K562 (cell line): ENCODE results near the gene KARS1. TPM values are rescaled to one million over a fixed set of nuclear protein-coding genes. Genes with fewer than 3 reads are reported as not detected.

ENCODE experiments used
- ATAC-seq: fragments of 200-7000 bp; cut with Tn5 transposase; 3 replicates; pipeline ENCODE4 v1.9.1; 2020; ENCODE audit warnings: moderate library complexity
- BruUV-seq: library from RNA; stranded (reverse); fragments of 400-500 nt; replicated peaks from 2 replicates; lab custom pipeline; 2021; lab: Mats Ljungman, UMichigan
- CTCF ChIA-PET: fragments of 300-600 bp; formaldehyde crosslinking; extraction: SDS; loops from one replicate; lab custom pipeline; 2021; ENCODE audit warnings: low intra/inter-chr PET ratio; lab: Yijun Ruan, JAX
- POLR2A ChIA-PET: fragments of 300-600, 350-650 bp; sonication (Branson Sonifier 250); formaldehyde crosslinking; extraction: SDS; loops from one replicate; lab custom pipeline; 2021; ENCODE audit warnings: antibody characterized with exemption, inconsistent platforms; lab: Yijun Ruan, JAX
- DNase-seq, 4 experiments: peaks; one replicate each; pipeline versions ENCODE4 v3.0.0 to v3.0.0-alpha.2; 2011 to 2018; ENCODE audit warnings: low spot score in 3 of 4, mixed read lengths in 3 of 4; ENCODE audit errors: extremely low read depth in 1 of 4
- FAIRE-seq: peaks from 2 replicates; lab custom pipeline; 2011; peaks lifted over from hg19 to GRCh38; lab: Jason Lieb, UNC
- H2AFZ ChIP-seq: 2 replicates; pipeline ENCODE4 v1.6.0; 2011; ENCODE audit warnings: low read depth, low read length, control low read depth, inconsistent platforms
- H3K27ac ChIP-seq: fragments of 200-600 bp; 3 replicates; pipeline ENCODE4 v1.8.0; 2011; ENCODE audit warnings: low read depth, mild to moderate bottlenecking, control low read depth, inconsistent platforms, low read length, moderate library complexity, mixed read lengths; ENCODE audit errors: extremely low read depth
- H3K27me3 ChIP-seq, 2 experiments: fragments of 300-600 bp in 1 of 2; 2 replicates in 1 of 2; 3 replicates in 1 of 2; pipeline versions ENCODE4 v1.6.0 to v1.8.0; 2011; ENCODE audit warnings: inconsistent platforms in 2 of 2, low read length in 2 of 2, mild to moderate bottlenecking in 1 of 2, mixed read lengths in 1 of 2, moderate library complexity in 1 of 2; ENCODE audit not compliant: control insufficient read depth in 2 of 2, insufficient read depth in 2 of 2
- H3K36me3 ChIP-seq: fragments of 300-600 bp; 3 replicates; pipeline ENCODE4 v1.8.0; 2011; ENCODE audit warnings: mild to moderate bottlenecking, low read length, inconsistent platforms; ENCODE audit not compliant: control insufficient read depth, insufficient read depth
- H3K4me1 ChIP-seq, 2 experiments: fragments of 200-600 bp in 1 of 2; replicated peaks in 1 of 2; 2 replicates in 1 of 2; 3 replicates in 1 of 2; pipeline versions ENCODE4 v1.5.1 to v1.8.0; 2011; ENCODE audit warnings: inconsistent platforms in 2 of 2, low read length in 2 of 2, mild to moderate bottlenecking in 1 of 2, mixed read lengths in 1 of 2, moderate library complexity in 1 of 2; ENCODE audit not compliant: control insufficient read depth in 2 of 2, insufficient read depth in 2 of 2
- H3K4me2 ChIP-seq: 2 replicates; pipeline ENCODE4 v1.6.1; 2011; ENCODE audit warnings: low read length, control low read depth, inconsistent platforms, mixed read lengths; ENCODE audit not compliant: insufficient read depth
- H3K4me3 ChIP-seq: fragments of 200-600 bp; sonication (generic), shearing (Covaris generic); 2 replicates; pipeline ENCODE4 v1.5.1; 2016; ENCODE audit warnings: control low read depth, inconsistent platforms
- H3K79me2 ChIP-seq: fragments of 200-600 bp; 3 replicates; pipeline ENCODE4 v1.8.0; 2011; ENCODE audit warnings: low read length, inconsistent platforms; ENCODE audit not compliant: control insufficient read depth, insufficient read depth
- H3K9ac ChIP-seq, 2 experiments: 2 replicates each; pipeline versions ENCODE4 v1.6.0 to v1.6.1; 2011; ENCODE audit warnings: low read depth in 2 of 2, low read length in 2 of 2, control low read depth in 1 of 2, inconsistent platforms in 1 of 2, mild to moderate bottlenecking in 1 of 2, mixed read lengths in 1 of 2; ENCODE audit not compliant: insufficient read depth in 1 of 2
- H3K9me1 ChIP-seq: one replicate; pipeline ENCODE4 v1.6.0; 2011; ENCODE audit warnings: inconsistent platforms, mild to moderate bottlenecking, low read length, moderate library complexity; ENCODE audit not compliant: control insufficient read depth, insufficient read depth
- H3K9me3 ChIP-seq: replicated peaks from 2 replicates; pipeline ENCODE4 v1.5.1; 2011; ENCODE audit warnings: low read depth, low read length, inconsistent platforms; ENCODE audit not compliant: control insufficient read depth, insufficient read depth
- H4K20me1 ChIP-seq: replicated peaks from 2 replicates; pipeline ENCODE4 v1.6.1; 2011; ENCODE audit warnings: low read length, inconsistent platforms, mixed read lengths; ENCODE audit not compliant: control insufficient read depth, insufficient read depth
- CTBP1 ChIP-seq: fragments of 450-650 bp; IDR thresholded peaks from 2 replicates; pipeline ENCODE4 v1.6.1; 2016; ENCODE audit warnings: borderline replicate concordance
- DACH1 ChIP-seq: fragments of 450-650 bp; IDR thresholded peaks from 2 replicates; pipeline ENCODE4 v1.6.1; 2018; ENCODE audit not compliant: partially characterized antibody
- E2F1 ChIP-seq: sonication (generic); formaldehyde crosslinking; IDR thresholded peaks from 2 replicates; pipeline ENCODE4 v1.8.1; 2023; ENCODE audit warnings: mild to moderate bottlenecking, missing genetic modification reagents, moderate library complexity
- KLF16 ChIP-seq: IDR thresholded peaks from 2 replicates; pipeline ENCODE4 v1.6.1; 2016; ENCODE audit warnings: antibody characterized with exemption
- MECOM ChIP-seq: fragments of 250-450 bp; sonication (Bioruptor Pico); IDR thresholded peaks from 2 replicates; pipeline ENCODE4 v1.8.0; 2022; ENCODE audit warnings: inconsistent platforms
- NR2C1 ChIP-seq, 2 experiments: fragments of 450-650 bp; IDR thresholded peaks; 2 replicates each; pipeline ENCODE4 v1.6.1; 2017; ENCODE audit warnings: mild to moderate bottlenecking in 2 of 2, antibody characterized with exemption in 1 of 2, inconsistent platforms in 1 of 2, missing compliant biosample characterization in 1 of 2, missing genetic modification characterization in 1 of 2
- POLR2AphosphoS2 ChIP-seq: IDR thresholded peaks from 2 replicates; pipeline ENCODE4 v1.6.1; 2012; ENCODE audit warnings: low read length, improper control_type of control experiment
- POLR2G ChIP-seq: fragments of 200-400 bp; formaldehyde crosslinking; IDR thresholded peaks from 2 replicates; pipeline ENCODE4 v1.6.1; 2017; ENCODE audit warnings: low read depth, mild to moderate bottlenecking, antibody characterized with exemption, low read length, moderate library complexity
- RBM22 ChIP-seq: fragments of 200-400 bp; formaldehyde crosslinking; IDR thresholded peaks from 2 replicates; pipeline ENCODE4 v1.6.1; 2018; ENCODE audit warnings: low read length, low read depth; ENCODE audit not compliant: poor library complexity, severe bottlenecking
- RCOR1 ChIP-seq, 2 experiments: IDR thresholded peaks; 2 replicates each; pipeline ENCODE4 v1.6.1; 2012; ENCODE audit warnings: low read depth in 2 of 2, low read length in 2 of 2, borderline replicate concordance in 1 of 2, improper control_type of control experiment in 1 of 2
- SETDB1 ChIP-seq: IDR thresholded peaks from one replicate; pipeline ENCODE4 v1.6.1; 2012; ENCODE audit warnings: low read length, control low read depth, inconsistent platforms
- SREBF2 ChIP-seq: sonication (generic); formaldehyde crosslinking; IDR thresholded peaks from 2 replicates; pipeline ENCODE4 v1.4.0; 2020; ENCODE audit warnings: mild to moderate bottlenecking, missing genetic modification reagents
- ZNF175 ChIP-seq: fragments of 200-800 bp; sonication (Bioruptor generic); IDR thresholded peaks from 2 replicates; pipeline ENCODE4 v1.6.1; 2016; ENCODE audit warnings: low read depth, mild to moderate bottlenecking, missing genetic modification characterization, missing compliant biosample characterization
- ZNF184 ChIP-seq: sonication (generic); formaldehyde crosslinking; IDR thresholded peaks from 2 replicates; pipeline ENCODE4 v1.5.0; 2020; ENCODE audit warnings: missing genetic modification reagents
- ZNF316 ChIP-seq: fragments of 450-650 bp; IDR thresholded peaks from 2 replicates; pipeline ENCODE4 v1.6.1; 2016
- whole genome bisulfite sequencing: fragments of 100-300 bp; shearing (Covaris generic); methylation state at CpG from one replicate; pipeline ENCODE4 v1.1.6; 2016; ENCODE audit warnings: low coverage, mixed read lengths; ENCODE audit not compliant: insufficient coverage; ENCODE audit errors: missing lambda C conversion rate; 5-methylcytosine and 5-hydroxymethylcytosine counted together
- in situ Hi-C: fragments of 300-500 bp; cut with MboI; formaldehyde crosslinking; loops from 4 replicates; pipeline ENCODE4 v1.15.0; 2018; ENCODE audit warnings: inconsistent platforms, mixed read lengths
- intact Hi-C: fragments of 100-400 bp; cut with micrococcal nuclease; formaldehyde crosslinking; loops from 2 replicates; pipeline ENCODE4 v1.14.2; 2022
- polyA plus RNA-seq, 8 experiments: library from polyadenylated mRNA; depleted of rRNA in 4 of 8; stranded (reverse) in 5 of 8; unstranded in 3 of 8; fragments of >200 nt; fragmentation: Nextera tagmentation in 2 of 8; fragmentation: Illumina TruSeq in 1 of 8; extraction: Ambion mirVana in 2 of 8; extraction: Trizol in 1 of 8; gene quantifications; 2 replicates each; pipeline versions ENCODE4 v1.2.1 to v1.2.3, GENCODE V29; 2011 to 2014; ENCODE audit warnings: inconsistent platforms in 1 of 8, missing spikeins in 1 of 8
- total RNA-seq, 7 experiments: library from RNA; depleted of rRNA in 6 of 7; stranded (reverse); fragments of >200 nt in 6 of 7; fragmentation: Illumina TruSeq in 2 of 7; extraction: Trizol in 2 of 7; gene quantifications; 2 replicates each; pipeline versions ENCODE4 v1.2.1 to v1.2.3, GENCODE V29; 2011 to 2021; ENCODE audit warnings: low replicate concordance in 1 of 7
- TF ChIP-seq, protein P1 (sequence below): IDR thresholded peaks from 2 replicates; pipeline ENCODE4 v1.6.1; 2012; ENCODE audit warnings: low read depth, low read length, improper control_type of control experiment, borderline replicate concordance
- TF ChIP-seq, protein P2 (sequence below): sonication (generic); formaldehyde crosslinking; IDR thresholded peaks from 2 replicates; pipeline ENCODE4 v1.8.1; 2022; ENCODE audit warnings: missing genetic modification reagents
- TF ChIP-seq, protein P3 (sequence below): sonication (generic); formaldehyde crosslinking; IDR thresholded peaks from 2 replicates; pipeline ENCODE4 v1.8.1; 2023; ENCODE audit warnings: mild to moderate bottlenecking, missing genetic modification reagents

The KARS1 gene
- total and polyA plus RNA-seq, 9 of the 15 experiments (the other 6 are each of a cell fraction or from before 2014, with no cell fraction given) = 223 to 386 (median 304) TPM

DNA sequence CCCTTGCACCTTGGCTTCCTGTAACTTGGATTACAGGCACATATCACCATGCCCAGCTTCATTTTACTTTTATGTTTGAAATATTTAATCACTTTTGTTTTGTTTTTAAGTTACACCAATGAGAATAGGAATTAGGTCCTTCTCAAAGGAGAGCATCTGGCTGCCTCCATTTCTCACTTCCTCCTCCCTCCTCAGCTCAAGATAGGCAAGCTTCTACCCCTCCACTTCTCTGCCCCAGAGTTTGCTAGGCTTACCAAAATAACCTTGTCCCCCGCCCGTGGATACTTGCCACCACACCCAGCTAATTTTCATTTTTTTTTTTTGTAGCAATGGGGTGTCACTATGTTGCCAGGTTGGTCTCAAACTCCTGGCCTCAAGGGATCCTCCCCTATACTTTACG is 63.4 kb downstream of the KARS1 start:
- Histone ChIP-seq H3K27me3 (no peaks in the 10 kb centered on the region), H3K4me1 (no peaks in the 10 kb centered on the region; a peak in 1 of 5 replicates), H3K79me2 (no peaks in the 10 kb centered on the region), H3K36me3 (peaks cover 4% of the 10 kb centered on the region; the same call in 1 of the 3 replicates), H2AFZ (no peak overlapping the region), H4K20me1 (0 out of 2 replicates have a peak, but pooled peaks cover 2% of the 10 kb centered on the region), H3K9me1 (no peaks in the 10 kb centered on the region), H3K9ac (no peak overlapping the region), H3K9me3 (no peaks in the 10 kb centered on the region), H3K4me2 (no peak overlapping the region), H3K27ac (no peak overlapping the region), H3K4me3 (no peak overlapping the region)
- no TSS peak for BruUV-seq
- FAIRE-seq (no peak), ATAC-seq (no peak), DNase-seq (no peak)
- ChIA-PET CTCF (no interaction called here), POLR2A (interaction anchor here (0.6 to 1.0 kb wide), 2 partner anchors 11 to 140 kb away, joined by 3 to 4 read pairs; no protein-coding TSS in a partner anchor)
- WGBS = 42% methylated on average over 3 of the region's 3 CpGs
- intact Hi-C loops = no loop called here
- in situ Hi-C loops = no loop called here
- TF ChIP-seq RBM22 = no peak
- TF ChIP-seq POLR2G = no peak
- TF ChIP-seq, protein P1, sequence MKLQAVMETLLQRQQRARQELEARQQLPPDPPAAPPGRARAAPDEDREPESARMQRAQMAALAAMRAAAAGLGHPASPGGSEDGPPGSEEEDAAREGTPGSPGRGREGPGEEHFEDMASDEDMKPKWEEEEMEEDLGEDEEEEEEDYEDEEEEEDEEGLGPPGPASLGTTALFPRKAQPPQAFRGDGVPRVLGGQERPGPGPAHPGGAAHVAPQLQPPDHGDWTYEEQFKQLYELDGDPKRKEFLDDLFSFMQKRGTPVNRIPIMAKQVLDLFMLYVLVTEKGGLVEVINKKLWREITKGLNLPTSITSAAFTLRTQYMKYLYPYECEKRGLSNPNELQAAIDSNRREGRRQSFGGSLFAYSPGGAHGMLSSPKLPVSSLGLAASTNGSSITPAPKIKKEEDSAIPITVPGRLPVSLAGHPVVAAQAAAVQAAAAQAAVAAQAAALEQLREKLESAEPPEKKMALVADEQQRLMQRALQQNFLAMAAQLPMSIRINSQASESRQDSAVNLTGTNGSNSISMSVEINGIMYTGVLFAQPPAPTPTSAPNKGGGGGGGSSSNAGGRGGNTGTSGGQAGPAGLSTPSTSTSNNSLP = no peak
- no peak for TF ChIP-seq DACH1
- TF ChIP-seq POLR2AphosphoS2 = no peak
- TF ChIP-seq, protein P2, sequence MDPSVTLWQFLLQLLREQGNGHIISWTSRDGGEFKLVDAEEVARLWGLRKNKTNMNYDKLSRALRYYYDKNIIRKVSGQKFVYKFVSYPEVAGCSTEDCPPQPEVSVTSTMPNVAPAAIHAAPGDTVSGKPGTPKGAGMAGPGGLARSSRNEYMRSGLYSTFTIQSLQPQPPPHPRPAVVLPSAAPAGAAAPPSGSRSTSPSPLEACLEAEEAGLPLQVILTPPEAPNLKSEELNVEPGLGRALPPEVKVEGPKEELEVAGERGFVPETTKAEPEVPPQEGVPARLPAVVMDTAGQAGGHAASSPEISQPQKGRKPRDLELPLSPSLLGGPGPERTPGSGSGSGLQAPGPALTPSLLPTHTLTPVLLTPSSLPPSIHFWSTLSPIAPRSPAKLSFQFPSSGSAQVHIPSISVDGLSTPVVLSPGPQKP = no peak
- TF ChIP-seq ZNF316 = no peak
- no peak for TF ChIP-seq MECOM (CRISPR knock-in tag)
- no peak for TF ChIP-seq SREBF2 (CRISPR knock-in tag)
- TF ChIP-seq RCOR1 (IDR thresholded peaks at IDR 0.05; ENCODE audit: borderline replicate concordance in 1 of 2, low read depth in 2 of 2, low read length in 2 of 2) = no peak
- no peak for TF ChIP-seq ZNF184 (CRISPR knock-in tag)
- TF ChIP-seq CTBP1 = no peak
- TF ChIP-seq NR2C1 (IDR thresholded peaks at IDR 0.05) = no peak
- no peak for TF ChIP-seq NR2C1 (tag; IDR thresholded peaks at IDR 0.05)
- no peak for TF ChIP-seq E2F1
- no peak for TF ChIP-seq KLF16
- no peak for TF ChIP-seq ZNF175 (CRISPR knock-in tag)
- TF ChIP-seq, protein P3, sequence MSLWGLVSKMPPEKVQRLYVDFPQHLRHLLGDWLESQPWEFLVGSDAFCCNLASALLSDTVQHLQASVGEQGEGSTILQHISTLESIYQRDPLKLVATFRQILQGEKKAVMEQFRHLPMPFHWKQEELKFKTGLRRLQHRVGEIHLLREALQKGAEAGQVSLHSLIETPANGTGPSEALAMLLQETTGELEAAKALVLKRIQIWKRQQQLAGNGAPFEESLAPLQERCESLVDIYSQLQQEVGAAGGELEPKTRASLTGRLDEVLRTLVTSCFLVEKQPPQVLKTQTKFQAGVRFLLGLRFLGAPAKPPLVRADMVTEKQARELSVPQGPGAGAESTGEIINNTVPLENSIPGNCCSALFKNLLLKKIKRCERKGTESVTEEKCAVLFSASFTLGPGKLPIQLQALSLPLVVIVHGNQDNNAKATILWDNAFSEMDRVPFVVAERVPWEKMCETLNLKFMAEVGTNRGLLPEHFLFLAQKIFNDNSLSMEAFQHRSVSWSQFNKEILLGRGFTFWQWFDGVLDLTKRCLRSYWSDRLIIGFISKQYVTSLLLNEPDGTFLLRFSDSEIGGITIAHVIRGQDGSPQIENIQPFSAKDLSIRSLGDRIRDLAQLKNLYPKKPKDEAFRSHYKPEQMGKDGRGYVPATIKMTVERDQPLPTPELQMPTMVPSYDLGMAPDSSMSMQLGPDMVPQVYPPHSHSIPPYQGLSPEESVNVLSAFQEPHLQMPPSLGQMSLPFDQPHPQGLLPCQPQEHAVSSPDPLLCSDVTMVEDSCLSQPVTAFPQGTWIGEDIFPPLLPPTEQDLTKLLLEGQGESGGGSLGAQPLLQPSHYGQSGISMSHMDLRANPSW = no peak
- no peak for TF ChIP-seq SETDB1
